Measurements from ENCODE around the gene PDGFC. TPM values are rescaled to one million over a fixed set of nuclear protein-coding genes. Genes with fewer than 3 reads are reported as not detected.

Gene PDGFC
- total and polyA plus RNA-seq, 2 of the 8 experiments (the other 6 are each of a cell fraction or from before 2014, with no cell fraction given) = 0.65 to 2.7 TPM

DNA sequence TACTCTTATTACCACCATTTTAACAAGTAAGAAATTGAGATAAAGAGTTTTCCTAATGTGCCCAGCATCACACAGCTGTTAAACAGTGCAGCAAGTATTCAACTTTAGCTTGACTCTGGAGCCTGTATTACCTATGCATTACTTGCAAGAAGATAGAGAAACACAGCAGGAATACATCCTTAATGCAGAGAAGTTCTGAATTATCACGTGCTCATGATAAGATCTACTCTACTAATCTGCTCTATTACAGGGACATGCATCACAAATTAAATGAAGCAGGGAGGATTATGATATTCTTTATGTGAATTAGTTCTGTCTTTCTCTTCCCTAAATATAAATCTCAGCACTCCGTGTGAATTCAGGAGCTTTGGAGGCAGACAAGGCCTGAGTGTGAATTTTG, 39.0 kb upstream of the PDGFC start:
- peaks cover 0 to 1% (median 0%) of the 10 kb centered on the region in 4 experiments; a peak in 1 of 7 replicates for H3K27me3 ChIP-seq (replicated peaks in 1 of 4; ENCODE audit: control insufficient read depth in 3 of 4, extremely low read depth in 1 of 4, insufficient read depth in 3 of 4, low read length in 3 of 4)
- H3K23ac ChIP-seq (ENCODE audit: insufficient read length) = no peak overlapping the region
- no peak overlapping the region for H4K8ac ChIP-seq (ENCODE audit: extremely low read depth, insufficient read depth, low read length)
- no peak for FAIRE-seq
- no peak overlapping the region for H2BK15ac ChIP-seq (ENCODE audit: low read length)
- no peak overlapping the region for H2BK12ac ChIP-seq (ENCODE audit: low read depth, low read length)
- no peak overlapping the region for H3K14ac ChIP-seq (ENCODE audit: insufficient read length)
- no peaks in the 10 kb centered on the region for H3K79me2 ChIP-seq (ENCODE audit: control insufficient read depth in 1 of 2, insufficient read depth in 2 of 2, low read length in 2 of 2)
- no peak overlapping the region for H4K91ac ChIP-seq (replicated peaks; ENCODE audit: insufficient read length, low read length)
- H2BK20ac ChIP-seq (ENCODE audit: low read length) = no peak overlapping the region
- no peak overlapping the region for H3K4me3 ChIP-seq (ENCODE audit: extremely low read depth in 1 of 4, insufficient read depth in 2 of 4, low read depth in 3 of 4, low read length in 4 of 4)
- no peak overlapping the region for H4K5ac ChIP-seq (ENCODE audit: insufficient read length, low read depth, low read length)
- H3K4me1 ChIP-seq (replicated peaks in 1 of 4; ENCODE audit: control insufficient read depth in 3 of 4, insufficient read depth in 4 of 4, low read length in 3 of 4) = peaks cover 4 to 8% (median 5%) of the 10 kb centered on the region in 4 experiments; a peak in 4 of 7 replicates
- no peaks in the 10 kb centered on the region for H3K79me1 ChIP-seq (ENCODE audit: low read depth, low read length)
- H2AK5ac ChIP-seq (ENCODE audit: low read depth, low read length) = no peak overlapping the region
- no peak overlapping the region for H3K4me2 ChIP-seq (ENCODE audit: insufficient read depth in 1 of 2, low read depth in 2 of 2, low read length in 2 of 2)
- H3K9me3 ChIP-seq (ENCODE audit: insufficient read depth in 2 of 2, low read depth in 1 of 2, low read length in 1 of 2) = no peaks in the 10 kb centered on the region
- CTCF ChIA-PET (ENCODE audit: partially characterized antibody) = interaction anchor here (1.3 kb wide), 1 partner anchor 12 kb away, joined by 3 read pairs; no protein-coding TSS in a partner anchor
- no peaks in the 10 kb centered on the region for H4K20me1 ChIP-seq (replicated peaks in 1 of 2; ENCODE audit: control insufficient read depth in 1 of 2, insufficient read depth in 2 of 2, low read length in 2 of 2)
- H3K18ac ChIP-seq (ENCODE audit: extremely low read depth, low read length) = no peak overlapping the region
- no peak for DNase-seq (ENCODE audit: low read depth in 1 of 2, low spot score in 2 of 2)
- no peak overlapping the region for H3K9ac ChIP-seq (replicated peaks in 1 of 4; ENCODE audit: extremely low read depth in 1 of 4, low read depth in 3 of 4, low read length in 3 of 4)
- no peak overlapping the region for H3K4ac ChIP-seq (replicated peaks; ENCODE audit: insufficient read length, low read depth, low read length)
- H2BK120ac ChIP-seq (replicated peaks; ENCODE audit: low read depth, low read length) = no peak overlapping the region
- no peak overlapping the region for H3K56ac ChIP-seq (replicated peaks; ENCODE audit: insufficient read length, low read depth, low read length)
- H2AFZ ChIP-seq (ENCODE audit: low read length) = no peak overlapping the region
- no peaks in the 10 kb centered on the region for H3K36me3 ChIP-seq (ENCODE audit: control insufficient read depth in 2 of 4, insufficient read depth in 4 of 4, low read length in 3 of 4)
- POLR2A ChIA-PET (ENCODE audit: partially characterized antibody) = no interaction called here
- 76% methylated on average over 2 of the region's 2 CpGs; no CpG with 5 or more reads in 1 of the 2 experiments for WGBS, 2 experiments (ENCODE audit: extremely low coverage in 1 of 2, insufficient coverage in 1 of 2, insufficient read length in 1 of 2, insufficient replicate concordance in 2 of 2, low coverage in 1 of 2, low lambda C conversion rate in 2 of 2, missing lambda C conversion rate in 1 of 2)
- no peaks in the 10 kb centered on the region for H3K23me2 ChIP-seq (ENCODE audit: low read depth, low read length)
- no peak overlapping the region for H3K27ac ChIP-seq (ENCODE audit: low read depth, low read length)
- no peak overlapping the region for H2BK5ac ChIP-seq (ENCODE audit: low read depth, low read length)
- TF ChIP-seq SP1 (IDR thresholded peaks at IDR 0.05; ENCODE audit: low read depth, low read length) (no peak), RAD21 (IDR thresholded peaks at IDR 0.05 in 1 of 2, conservative IDR thresholded peaks at IDR 0.05 in 1 of 2; ENCODE audit: low read depth in 2 of 2, low read length in 2 of 2) (no peak), EP300 (IDR thresholded peaks at IDR 0.05; ENCODE audit: borderline replicate concordance in 1 of 2, low read depth in 2 of 2, low read length in 2 of 2) (no peak)
